CD4-positive, alpha-beta T cell treated with Interleukin-17A for 1 hour (primary cell): ENCODE data around the gene ATRIP.

Source experiments
- DNase-seq: peaks from one replicate; pipeline ENCODE4 v3.0.0-alpha.2; 2020

The ATRIP gene

DNA sequence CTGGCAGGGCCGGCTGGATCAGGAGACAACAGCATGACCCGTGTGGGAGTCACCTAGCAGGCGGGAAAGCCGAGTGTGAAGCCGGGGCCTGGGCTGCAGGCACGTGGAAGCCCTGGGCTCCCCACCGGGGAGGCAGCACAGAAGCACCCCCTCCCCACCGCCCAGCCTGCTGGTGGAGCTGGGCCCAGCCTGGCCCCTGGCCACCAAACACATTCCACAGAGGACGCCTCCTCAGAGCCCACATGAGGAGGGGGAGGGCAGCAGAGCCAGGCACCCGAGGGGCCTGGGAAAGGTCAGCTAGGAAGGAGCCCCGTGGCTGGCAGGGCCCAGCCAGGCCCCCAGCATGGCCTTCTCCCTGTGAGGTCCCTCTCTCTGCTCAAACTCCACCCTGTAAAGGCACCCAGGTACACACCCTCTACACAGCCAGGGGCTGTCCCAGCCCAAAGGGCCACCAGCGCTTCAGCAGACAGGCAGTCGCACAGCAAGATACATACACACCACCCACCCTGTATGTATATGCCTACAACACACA, 21.2 kb upstream of the ATRIP start:
- DNase-seq = no peak

DNA sequence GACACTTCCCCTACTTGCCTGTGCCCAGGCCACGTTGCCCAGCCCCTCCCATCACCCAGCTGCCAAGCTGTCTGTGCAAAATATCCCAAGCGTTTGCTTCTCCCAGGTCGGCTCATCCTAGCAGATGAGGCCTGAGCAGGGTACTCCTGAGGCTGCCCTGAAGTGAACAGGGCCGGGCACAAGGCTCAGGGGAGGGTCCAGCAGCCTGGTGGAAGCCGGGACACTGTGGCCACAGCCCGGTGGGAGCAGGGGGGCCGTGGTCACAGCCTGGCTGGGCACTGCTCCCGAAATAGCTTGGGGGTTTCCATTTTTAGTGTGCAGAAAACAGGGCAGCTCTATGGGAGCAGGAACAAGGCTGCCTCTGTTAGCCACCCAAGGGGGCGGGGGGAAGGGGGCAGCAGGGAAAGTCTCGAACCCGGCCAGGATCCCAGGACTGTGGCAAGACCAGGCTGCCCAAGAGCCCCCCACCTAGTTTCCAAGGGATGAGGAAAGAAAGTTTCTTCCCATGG, 20.1 kb upstream of the ATRIP start:
- DNase-seq = no peak

DNA sequence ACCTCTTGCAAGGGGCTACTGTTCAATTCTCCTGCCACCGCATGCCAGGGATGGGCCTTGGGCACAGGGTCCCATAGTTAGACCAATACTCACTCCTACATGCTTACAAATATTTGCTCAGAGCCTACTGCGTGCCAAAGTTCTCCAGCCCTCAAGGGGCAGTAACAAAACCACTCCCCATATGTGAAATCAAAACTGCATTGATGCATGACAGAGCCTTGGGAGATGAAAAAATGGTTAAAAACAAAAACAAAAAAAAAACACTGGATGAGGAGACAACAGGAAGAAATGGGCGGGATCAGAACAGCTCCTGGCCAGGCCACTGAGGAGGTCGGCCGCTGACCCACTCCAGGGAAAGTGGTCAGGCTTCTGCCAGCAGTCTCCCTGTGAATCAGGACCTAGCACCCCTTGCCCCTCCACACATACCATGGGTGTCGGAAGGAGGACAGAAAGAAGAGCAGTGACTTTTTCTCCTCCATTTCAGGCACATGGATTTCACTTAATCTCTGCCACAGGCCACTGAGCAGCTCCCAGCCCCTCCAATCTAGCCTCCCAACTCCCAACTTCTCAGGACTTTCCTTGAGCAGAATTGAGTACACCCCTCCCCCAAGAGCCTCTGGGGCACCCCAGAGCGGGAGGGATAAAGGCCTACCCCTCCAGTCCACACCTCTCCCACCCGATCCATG, 19.4 kb upstream of the ATRIP start:
- DNase-seq = no peak

DNA sequence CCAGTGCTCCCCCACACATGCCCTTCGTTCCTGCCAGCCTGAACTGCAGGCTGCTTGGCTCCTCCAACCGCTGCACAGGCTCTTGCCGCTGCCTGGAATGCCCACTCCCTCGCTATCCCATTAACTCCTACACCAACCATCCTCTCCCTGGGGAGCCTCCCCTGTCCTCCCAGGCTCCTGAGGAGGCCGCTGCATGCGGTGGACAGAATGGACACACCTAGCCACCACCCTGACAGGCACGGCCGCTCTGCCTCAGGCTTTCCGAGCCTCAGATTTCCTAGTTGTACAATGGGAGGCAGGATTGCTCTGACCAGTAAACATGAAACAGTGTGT, 18.9 kb upstream of the ATRIP start:
- no peak for DNase-seq

DNA sequence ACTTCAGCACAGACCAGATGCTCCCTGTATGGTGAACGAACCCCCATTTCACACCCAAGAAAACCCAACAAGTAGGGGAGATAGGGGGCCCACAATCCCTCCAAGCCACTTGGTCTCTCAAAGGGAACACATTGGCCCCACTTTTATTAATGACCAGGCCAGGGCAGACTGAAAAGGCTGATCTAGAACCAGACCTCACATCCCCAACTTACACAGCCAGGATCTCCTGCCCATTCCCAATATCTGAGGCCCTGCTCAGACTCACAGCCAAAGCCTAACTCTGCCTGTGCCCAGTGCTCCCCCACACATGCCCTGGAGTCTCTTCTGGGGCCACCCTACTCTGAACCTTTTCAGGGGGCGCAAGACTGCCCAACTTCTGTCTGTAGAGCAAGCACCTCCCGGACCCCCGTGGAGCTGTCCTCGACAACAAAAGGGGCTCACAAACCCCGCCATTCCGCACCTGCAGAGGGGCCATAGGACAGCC, 18.4 kb upstream of the ATRIP start:
- DNase-seq = no peak

DNA sequence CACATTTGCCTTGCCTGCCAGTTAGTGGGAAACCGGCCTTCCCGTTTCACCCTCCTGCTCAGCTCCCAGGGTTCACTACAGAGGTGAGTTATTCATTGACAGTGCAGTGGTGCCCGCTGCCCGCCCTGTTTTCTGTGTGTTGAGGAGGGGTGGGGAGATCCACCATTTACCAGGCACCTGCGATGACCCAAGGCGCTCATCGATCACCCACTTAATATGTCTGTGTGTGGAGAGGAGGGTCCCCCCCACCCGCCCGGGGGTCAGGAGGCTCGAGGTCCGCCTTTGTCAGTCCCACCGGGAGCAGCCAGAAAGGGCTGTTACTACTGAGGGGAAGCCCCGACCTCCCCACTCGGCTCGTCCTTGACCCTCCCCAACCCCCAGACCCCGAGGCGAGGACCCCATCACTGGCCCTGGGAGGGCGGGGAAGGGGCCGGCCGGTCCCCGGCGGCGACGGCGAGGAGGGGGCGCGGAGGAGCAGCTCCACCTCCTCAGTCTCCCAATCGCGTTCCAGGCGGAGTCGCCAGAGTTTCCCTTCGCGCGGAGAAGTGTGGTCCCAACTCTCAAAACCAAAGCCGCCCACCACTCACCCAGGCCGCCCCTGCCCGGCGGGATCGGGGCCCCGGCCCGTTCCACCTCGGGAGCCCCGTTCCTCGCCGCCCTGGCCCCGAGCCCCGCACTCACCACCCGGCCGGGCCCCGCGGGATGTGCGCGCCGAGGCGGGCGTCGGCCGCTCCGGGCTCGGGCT, 17.8 kb upstream of the ATRIP start:
- DNase-seq = no peak

DNA sequence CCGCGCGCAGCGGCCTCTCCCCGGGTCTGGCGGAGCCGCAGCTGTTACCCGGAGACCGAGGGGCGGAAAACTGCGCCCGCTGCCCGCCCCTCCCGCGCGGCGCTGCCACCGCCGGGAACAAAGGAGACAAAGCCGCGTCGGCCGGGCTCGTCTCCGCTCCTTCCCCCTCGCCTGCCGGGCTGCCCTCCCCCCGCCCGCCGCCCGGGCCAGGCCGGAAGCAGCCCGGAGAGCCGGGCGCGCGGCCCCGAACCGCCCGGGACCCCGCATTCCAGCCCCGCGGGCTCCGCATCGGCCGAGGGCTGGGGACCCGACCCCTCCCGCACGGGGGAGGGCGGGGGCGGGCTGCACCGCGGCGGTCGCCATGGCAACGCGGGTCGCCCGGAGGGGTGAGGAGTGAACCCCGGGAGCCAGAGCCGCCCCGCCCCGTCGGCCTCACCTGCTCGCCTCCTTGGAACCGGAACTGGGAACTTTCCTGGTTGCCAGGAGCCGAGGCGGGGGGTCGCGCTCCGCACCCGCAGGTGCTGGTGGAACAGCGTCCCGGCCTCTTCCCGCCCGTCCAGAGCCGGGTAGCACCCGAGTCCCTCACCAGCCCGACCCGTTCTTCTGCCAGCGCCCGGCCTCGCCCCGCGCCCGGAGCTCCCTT, 17.1 kb upstream of the ATRIP start:
- peak; percentile 71 for DNase-seq

DNA sequence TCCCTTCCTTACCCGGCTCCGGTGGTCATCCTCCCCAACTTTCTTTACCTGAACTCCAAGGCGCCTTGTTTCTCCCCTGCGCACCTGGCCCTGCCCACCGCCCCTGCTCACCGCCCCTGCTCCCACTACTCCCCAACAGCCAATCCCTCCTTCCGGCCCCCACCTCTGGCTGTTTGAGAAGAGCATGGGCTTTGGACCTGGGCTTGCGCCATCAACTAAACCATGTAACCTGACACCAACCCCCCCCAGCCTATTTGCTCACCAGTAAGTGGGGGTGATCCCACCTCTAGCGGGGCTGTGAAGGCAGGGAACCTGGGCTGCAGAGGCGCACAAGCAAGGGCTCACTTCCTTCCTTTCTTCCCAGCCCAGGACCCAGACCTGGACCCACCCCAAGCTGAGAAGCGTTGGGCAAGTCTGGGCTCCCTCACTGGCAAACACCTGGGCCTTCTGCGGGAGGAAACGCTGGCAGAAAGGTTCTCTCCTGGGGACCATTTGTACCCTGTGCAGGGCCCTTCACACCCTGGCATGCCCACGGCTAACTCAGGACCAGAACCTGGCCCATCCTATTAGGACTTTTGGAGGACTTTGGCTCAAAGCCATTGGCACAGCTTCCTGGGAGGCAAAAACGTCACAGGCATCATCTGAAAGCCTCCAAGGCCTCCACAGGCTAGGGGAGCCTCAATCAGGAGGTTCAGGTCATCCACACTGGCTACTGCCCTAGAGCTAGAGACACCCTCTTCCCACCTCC, 16.4 kb upstream of the ATRIP start, which contains the start of gene PLXNB1:
Gene PLXNB1 (minus strand): TSS at position 127 of the 748 bp plus-strand sequence. CDS start 5,475 bp downstream, outside the sequence.
- no peak for DNase-seq

DNA sequence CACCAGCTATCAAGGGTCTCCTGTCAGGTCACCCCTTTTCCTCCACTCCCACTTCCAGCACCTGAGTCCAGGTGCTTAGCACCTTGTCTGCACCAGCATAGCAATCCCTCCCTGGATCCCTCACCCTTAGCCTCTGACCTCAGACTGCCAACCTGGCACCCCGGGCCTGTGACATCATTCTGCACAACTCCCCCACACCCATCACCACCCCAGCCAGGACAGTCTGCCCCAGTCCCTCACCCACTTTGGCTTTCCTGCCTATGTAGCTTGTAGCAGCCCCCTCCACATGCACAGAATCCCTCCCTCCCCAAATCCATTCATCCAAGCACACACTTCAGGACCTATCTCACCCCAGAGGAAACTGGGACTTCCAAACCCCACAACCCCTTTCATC, 15.8 kb upstream of the ATRIP start:
- no peak for DNase-seq

DNA sequence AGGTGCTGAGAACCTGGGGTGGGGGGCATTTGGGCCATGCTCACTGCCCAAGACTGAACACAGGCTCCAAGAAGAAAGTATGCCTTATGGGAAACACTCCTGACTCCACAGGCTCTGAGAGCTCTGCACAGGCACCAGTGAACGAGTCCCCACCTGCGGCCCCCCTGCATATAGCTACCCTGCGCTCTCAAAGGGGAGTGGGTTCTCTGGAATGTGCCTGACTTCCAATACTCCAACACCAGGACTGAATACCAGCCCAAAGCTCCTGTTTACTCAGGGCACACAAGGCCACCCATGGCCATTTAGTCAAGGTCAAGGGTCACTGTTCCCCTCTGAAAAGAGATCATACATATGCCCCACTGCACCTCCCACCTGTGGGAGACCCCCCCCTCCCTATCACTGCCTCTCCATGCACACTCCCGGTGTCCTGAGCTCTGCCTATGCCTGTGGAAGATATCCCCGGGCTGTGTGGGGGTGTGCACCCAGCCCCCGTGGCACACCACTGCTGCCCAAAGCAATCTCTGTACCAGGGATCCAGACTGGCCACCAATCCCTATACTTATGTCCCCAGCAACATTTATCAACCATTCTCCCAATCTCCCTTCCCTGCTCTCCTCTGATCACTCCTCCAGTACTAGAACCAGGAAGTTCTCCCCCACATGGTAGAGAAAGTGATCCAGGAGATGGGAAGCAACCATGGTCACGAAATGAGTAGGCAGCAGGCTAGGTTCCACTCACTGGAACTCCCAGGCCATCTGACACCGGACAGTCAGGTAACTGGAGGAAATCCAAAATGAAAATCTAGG, 15.1 kb upstream of the ATRIP start:
- no peak for DNase-seq

DNA sequence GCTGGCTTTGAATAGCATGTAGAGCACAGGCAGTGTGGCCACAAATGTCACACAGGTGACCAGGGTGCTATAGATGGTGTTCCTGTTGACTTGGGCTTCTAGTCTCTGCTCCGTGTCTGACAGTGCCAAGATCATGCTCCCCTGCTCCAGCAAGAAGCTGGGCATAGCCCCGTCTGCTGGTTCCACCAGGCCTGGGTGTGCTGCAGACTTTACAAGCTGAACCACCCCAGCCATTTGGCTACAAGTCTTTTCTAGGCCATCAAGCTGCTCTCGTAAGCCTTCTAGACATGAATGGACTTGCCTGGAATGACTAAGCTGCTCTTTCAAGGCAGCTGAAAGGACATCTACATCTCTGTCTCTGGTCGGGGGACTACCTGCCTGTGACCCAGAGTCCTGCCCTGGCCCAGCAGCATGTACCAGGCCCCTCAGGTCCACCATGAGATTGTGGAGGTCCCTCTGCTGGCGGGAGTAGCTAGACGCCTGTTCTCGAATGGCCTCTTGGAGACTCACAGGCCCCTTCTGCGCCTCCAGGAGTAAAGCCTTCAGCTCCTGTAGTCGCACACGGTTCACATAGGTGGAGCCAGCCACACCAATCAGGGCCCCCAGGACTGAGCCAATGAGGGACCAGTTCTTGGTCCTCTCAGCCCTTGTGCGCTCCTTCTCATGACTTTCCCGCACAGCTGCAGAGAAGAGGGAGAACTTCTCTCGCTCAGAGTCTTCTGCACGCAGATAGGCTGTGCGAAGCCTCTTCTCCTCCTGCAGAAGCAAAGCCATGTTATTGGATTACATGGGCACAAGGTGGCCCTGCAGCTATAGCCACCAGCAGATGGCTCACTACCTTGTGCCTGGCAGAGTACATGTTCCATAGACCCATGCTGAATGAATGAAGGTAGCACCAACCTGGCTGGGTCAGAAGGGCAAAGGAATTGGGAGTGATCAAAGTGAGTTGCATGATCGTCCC, 13.8 kb upstream of the ATRIP start:
- DNase-seq = no peak

DNA sequence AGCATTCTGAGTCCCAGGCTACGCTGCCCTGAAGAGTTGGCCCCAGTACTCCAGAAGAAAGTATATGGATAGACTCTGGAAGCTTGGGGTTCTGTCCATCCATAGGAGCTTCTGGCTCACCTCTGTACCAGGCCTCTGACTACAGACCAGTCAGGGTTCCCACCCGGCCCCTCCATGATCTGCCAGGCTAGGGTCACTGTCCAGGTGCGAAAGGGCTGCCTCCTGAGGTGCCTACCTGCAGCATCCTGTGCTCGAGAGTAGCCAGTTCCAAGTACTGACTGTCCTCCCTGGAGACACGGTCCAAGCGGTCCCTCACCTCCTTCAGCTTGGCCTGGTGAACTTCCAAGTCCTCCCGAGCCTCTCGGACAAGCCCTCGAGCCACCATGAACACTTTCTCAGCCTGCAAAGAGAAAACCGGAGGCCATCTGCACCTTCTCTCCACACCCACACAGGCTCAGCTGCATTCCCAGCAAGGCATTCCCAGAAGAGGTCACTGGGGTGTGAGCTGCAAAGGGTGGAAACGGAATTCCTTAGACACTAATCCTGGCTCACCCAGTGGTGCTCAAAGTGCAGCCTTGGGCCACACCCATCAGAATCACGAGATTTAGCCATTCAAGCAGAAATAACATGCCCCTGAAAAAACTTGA, 12.9 kb upstream of the ATRIP start:
- no peak for DNase-seq

DNA sequence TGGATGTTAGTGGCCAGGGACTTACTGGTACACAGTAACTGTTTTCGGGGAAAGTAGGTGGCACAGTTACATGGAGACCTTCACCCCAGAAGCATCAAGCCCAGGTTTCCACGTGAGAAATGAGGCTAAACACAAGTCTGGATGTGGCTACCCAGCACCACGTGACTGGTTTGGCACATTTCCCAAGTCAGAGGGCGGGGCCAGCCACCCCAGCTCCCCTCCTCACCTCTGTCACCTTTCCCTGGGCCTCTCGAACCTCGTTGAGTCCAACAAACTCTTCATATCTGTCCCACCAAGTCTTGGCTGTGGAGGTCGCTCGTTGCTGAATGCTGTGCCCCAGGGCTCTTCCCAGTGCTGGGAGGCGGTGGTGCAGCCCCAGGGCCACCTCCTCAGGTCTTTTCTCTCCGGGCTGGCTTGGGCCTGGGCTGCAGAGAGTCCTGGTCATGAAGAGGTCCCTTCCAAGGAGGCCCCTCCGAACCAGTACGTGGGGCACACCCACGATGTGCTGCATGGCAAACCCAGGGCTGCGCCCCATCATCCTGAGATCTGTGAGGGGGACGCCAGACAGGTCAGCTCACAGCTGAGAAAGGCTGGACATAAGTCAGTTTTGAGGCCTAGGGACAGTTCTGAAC, 11.8 kb upstream of the ATRIP start:
- DNase-seq = no peak

DNA sequence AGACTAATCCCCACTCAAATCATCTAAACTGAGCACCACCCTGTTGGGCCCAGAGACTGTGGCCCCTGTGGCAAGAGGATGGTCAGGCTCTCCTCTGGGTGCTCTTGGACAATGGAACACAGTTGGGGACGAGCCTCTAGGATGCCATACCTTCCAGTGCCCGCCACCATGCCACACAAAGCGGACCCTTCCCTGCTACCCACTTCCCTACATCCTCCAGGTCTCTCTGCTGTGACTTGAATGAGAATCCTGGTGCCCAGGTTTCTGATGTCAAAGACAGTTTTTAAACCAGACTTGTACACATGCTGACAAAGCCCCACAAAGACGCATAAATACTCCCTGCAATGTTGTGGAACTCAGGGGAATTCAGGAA, 11.3 kb upstream of the ATRIP start:
- no peak for DNase-seq

DNA sequence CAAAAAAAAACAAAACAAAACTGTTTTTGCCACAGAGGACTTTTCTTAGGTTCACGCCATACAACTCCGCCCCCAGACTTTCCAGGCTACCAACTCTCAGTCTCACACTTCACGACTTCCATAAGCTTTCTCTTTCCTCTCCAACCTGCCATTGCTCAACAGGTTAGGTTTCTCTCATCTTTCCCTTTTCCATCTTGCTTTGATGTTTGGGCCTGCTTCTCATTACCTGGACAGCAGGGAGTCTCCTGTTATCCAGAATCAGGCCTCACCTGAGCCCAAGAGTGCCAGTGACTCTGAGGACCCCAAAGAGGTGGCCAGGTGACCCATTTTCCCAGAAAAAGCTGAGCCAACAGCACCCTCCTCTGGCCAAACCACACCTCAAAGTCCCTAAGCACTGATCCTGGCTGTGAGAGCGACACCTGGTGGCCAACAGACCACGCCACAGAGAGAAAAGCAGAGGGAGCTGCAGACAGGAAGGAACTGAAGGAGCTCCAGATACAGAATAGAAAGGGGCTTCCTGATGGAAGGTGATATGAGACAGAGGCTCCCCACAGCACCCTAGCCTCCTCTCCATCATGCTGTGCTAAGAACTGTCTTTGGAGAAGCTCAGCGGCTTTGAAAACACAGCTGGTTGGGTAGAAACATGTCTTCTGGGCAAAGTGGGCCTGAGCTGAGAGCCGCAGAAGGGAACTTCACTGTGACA, 10.6 kb upstream of the ATRIP start:
- DNase-seq = peak; percentile 91

DNA sequence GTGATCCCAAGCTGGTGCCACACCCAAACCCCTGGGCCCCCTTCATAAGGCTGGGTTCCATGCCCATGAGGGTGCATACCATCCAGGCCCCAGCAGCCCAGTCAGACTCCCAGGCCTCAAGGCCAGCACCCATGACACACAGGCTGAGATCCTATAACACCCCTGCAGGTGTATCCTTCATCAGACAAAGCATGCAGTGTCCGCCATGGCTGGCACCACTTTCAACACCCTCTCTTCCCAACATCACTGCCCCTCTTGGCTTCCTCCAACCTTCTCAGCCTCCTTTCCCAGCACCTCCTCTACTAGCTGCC, 10.1 kb upstream of the ATRIP start:
- DNase-seq = no peak

DNA sequence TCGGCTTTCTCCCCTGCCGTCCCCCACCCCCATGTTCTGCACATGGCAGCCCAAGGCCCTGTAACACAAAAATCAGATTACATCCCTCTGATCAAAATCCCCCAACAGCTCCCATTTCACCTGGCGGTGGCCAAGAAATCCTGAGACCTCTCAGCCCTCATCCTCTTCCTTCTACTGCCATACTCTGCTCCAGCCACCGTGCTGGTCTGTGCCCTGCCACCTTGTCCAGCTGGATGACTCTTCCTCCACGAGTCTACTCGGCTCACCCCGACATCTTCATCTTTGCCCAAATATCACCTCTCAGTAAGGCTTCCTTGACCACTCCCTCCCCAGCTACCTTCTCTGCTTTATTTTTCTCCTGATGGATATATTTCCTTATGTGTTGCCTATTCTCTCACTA, 9.7 kb upstream of the ATRIP start:
- no peak for DNase-seq

DNA sequence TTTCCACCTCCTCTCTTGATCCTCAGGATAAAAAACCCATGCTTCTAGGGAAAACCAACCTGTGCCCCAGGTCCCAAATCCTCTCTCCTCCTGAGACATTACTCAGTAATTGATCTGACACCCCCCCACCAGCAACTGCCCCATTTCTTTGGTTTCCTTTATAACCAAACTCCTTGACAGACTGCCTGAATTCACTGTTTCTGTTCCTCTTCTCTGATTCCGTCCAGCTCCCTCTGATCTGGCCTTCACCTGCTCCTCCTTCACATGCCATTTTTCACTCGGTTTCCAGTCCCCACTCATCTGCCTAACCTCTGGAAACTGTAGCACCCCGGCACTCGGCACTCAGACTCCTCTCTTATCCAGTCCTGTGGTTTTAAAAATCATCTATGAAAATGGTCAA, 8.7 kb upstream of the ATRIP start:
- no peak for DNase-seq
